Testis (tissue), 2 donors: ENCODE results near the gene RPL7L1.

Experiments used
- POLR2A ChIP-seq: fragments of 450-650 bp; IDR thresholded peaks from one replicate; pipeline ENCODE4 v1.6.1; 2017; ENCODE audit warnings: antibody characterized with exemption, mild to moderate bottlenecking, moderate library complexity
- TF ChIP-seq, protein P1 (sequence below), 3 experiments: fragments of 450-650 bp in 2 of 3; fragments of 200-600 bp in 1 of 3; sonication (generic) in 1 of 3; IDR thresholded peaks; one replicate each; pipeline ENCODE4 v1.5.1; 2016 to 2019; ENCODE audit warnings: antibody characterized with exemption in 3 of 3, mild to moderate bottlenecking in 2 of 3, moderate library complexity in 1 of 3

DNA sequence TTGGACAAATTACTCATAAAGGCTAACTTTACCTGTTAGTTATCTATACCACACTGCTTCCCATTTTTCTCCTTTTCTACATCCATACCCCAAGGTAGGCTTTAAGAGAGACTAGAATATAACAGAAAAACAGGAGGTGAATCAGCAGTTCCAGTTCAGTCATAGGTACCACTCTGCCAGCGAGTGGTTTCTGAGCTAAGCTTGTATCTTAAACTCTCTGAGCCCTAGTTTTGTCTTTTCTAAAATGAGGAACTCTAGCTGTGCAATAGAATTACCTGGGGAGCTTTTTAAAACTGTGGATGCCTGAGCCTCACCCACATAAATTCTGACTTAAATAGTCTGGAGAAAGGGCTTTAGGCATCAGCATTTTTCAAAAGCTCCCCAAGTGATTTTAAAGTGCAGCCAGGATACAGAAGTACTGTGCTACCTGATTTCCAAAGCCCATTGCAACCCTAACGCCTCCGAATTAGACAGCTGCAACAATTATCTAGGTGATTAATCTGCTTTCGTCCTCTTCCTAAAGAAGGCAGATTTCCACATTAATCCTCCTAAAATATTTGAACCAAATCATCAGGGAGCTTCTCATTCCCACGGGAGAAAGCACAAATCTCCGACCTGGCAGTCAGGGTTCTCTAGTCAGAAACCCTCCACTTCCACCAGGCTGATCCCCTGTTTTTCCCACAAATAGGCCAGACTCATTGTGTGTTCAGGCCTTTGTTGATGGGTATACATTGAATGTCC is 37.4 kb upstream of the RPL7L1 start:
- TF ChIP-seq, protein P1, sequence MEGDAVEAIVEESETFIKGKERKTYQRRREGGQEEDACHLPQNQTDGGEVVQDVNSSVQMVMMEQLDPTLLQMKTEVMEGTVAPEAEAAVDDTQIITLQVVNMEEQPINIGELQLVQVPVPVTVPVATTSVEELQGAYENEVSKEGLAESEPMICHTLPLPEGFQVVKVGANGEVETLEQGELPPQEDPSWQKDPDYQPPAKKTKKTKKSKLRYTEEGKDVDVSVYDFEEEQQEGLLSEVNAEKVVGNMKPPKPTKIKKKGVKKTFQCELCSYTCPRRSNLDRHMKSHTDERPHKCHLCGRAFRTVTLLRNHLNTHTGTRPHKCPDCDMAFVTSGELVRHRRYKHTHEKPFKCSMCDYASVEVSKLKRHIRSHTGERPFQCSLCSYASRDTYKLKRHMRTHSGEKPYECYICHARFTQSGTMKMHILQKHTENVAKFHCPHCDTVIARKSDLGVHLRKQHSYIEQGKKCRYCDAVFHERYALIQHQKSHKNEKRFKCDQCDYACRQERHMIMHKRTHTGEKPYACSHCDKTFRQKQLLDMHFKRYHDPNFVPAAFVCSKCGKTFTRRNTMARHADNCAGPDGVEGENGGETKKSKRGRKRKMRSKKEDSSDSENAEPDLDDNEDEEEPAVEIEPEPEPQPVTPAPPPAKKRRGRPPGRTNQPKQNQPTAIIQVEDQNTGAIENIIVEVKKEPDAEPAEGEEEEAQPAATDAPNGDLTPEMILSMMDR (IDR thresholded peaks at IDR 0.05), result no peak
- TF ChIP-seq POLR2A, result no peak
